AG10803 (cell line): Measurements from ENCODE around the gene ZNF182.
"Not testable (repeated sequence)": the region's sequence is repeated elsewhere in the genome, so short reads cannot be mapped to it uniquely, and the experiment has no call there.

Experiments used
- DNase-seq: peaks from one replicate; pipeline ENCODE4 v3.0.0; 2010; ENCODE audit warnings: low read depth
- H3K4me3 ChIP-seq: 2 replicates; pipeline ENCODE4 v1.5.1; 2011; ENCODE audit warnings: mild to moderate bottlenecking, low read length, control low read depth
- TF ChIP-seq, protein P1 (sequence below): conservative IDR thresholded peaks from 2 replicates; pipeline ENCODE4 v1.5.1; 2011; ENCODE audit warnings: mild to moderate bottlenecking, low read length, control low read depth, inconsistent platforms

ZNF182 gene

GRCh38 chrX:48028091-48028490, 24.3 kb upstream of the ZNF182 start:
- no peak overlapping the region for H3K4me3 ChIP-seq
- TF ChIP-seq, protein P1, sequence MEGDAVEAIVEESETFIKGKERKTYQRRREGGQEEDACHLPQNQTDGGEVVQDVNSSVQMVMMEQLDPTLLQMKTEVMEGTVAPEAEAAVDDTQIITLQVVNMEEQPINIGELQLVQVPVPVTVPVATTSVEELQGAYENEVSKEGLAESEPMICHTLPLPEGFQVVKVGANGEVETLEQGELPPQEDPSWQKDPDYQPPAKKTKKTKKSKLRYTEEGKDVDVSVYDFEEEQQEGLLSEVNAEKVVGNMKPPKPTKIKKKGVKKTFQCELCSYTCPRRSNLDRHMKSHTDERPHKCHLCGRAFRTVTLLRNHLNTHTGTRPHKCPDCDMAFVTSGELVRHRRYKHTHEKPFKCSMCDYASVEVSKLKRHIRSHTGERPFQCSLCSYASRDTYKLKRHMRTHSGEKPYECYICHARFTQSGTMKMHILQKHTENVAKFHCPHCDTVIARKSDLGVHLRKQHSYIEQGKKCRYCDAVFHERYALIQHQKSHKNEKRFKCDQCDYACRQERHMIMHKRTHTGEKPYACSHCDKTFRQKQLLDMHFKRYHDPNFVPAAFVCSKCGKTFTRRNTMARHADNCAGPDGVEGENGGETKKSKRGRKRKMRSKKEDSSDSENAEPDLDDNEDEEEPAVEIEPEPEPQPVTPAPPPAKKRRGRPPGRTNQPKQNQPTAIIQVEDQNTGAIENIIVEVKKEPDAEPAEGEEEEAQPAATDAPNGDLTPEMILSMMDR, result no peak
- no peak for DNase-seq

GRCh38 chrX:48027545-48027944, 23.8 kb upstream of the ZNF182 start:
- DNase-seq, H3K4me3 ChIP-seq: not testable (repeated sequence)

DNA sequence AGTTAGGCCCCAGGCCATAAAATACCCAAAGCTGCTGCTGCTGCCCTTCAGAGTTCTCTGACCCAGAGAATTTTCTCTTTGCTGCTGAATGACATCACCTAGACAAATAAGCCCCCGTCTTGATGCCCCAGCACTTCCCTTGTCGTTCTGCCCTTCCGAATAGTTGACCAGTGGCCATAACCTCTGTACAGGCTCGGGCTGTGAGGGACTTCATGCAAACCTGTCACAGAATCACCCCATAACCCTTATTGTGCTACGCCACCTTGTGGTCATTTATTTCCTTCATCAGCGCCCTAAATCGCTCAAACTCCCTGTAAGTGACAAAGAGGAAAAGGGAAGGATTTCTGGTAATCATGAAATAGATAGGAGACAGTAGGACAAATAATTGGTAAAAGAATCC, 21.8 kb upstream of the ZNF182 start:
- H3K4me3 ChIP-seq, result no peak overlapping the region
- peak; percentile 60 for DNase-seq
- TF ChIP-seq, protein P1, result peak; percentile 60

DNA sequence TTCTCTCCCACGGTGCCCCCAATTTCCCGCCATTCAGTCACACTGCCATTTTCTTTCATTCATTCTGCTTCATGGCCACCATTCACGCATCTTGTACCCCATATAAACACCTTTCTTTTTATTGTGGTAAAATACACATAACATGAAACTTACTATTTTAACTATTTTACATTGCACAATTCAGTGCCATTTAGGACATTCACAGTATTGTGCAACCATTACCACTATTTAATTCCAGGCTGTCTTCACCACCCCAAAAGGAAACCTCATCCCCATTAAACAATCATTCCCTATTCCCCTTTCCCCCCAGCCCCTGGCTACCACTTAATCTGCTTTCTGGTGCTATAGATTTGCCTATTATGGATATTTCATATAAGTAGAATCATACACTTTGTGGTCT, 18.9 kb upstream of the ZNF182 start:
- H3K4me3 ChIP-seq, result no peak overlapping the region
- TF ChIP-seq, protein P1, result no peak
- DNase-seq, result peak; percentile 20

DNA sequence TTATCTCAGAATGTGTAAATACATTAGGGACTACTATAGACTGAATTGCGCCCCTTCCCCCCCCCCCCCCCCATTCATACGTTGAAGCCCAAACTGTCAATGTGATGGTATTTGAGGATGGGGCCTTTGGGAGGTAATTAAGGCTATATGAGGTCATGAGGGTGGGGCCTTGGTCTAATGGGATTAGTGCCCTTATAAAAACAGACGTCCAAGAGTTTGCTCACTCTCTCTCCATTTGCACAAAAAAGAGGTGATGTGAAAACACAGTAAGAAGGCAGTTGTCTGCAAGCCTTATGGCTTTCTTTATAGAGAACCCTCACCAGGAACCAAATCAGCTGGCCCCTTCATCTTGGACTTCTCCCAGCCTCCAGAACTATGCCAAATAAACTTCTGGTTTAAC, 18.3 kb upstream of the ZNF182 start:
- TF ChIP-seq, protein P1, result no peak
- H3K4me3 ChIP-seq, result peak overlapping the region; percentile 74
- DNase-seq, result no peak

DNA sequence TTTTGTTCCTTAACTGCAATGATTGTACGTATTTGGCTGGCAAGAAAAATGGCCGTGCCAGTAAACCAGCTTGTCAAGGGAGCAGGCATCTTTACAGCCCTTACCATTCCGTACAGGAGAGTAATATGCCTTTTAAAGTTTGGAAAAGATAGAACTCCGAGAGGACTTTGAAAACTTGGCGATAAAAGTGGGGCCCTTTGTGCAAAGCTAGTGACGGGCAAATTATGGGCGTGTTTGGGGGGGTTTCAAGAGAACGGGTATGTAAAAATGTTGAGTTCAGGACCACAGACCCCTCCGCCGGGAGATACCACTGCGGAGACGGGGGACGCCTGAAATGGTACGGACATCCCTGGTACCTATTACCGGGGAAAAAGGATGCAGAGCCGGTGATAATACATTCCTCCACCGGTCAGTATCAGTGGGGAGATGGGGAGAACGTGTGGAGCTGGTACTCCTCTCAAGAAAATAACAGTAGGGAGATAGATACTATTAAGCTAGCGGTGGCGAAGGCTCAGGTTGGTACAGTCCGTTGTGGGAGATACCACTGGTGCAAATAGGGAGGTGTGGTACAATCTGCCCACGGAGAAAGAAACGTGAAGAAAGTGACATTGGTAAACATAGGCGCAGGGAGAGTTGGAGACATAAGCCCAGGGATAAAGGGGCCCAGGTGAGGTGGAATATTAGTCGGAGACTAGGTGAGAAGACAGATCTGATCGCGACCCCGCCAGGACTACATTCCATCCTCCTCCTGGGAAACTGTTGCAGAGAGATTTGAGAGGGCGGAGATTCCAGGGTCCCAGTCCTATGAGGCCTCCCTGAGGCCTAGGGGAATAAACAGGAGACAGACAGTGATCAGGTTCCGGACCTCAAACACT, 17.5 kb upstream of the ZNF182 start:
- TF ChIP-seq, protein P1, result peak; percentile 12; the same call in 1 of the 2 replicates
- H3K4me3 ChIP-seq, result peak overlapping the region; percentile 74
- peak; percentile 84 for DNase-seq

- not testable (repeated sequence) for H3K4me3 ChIP-seq, DNase-seq
Observed at GRCh38 chrX:48020472-48020871, 16.7 kb upstream of the ZNF182 start.

DNA sequence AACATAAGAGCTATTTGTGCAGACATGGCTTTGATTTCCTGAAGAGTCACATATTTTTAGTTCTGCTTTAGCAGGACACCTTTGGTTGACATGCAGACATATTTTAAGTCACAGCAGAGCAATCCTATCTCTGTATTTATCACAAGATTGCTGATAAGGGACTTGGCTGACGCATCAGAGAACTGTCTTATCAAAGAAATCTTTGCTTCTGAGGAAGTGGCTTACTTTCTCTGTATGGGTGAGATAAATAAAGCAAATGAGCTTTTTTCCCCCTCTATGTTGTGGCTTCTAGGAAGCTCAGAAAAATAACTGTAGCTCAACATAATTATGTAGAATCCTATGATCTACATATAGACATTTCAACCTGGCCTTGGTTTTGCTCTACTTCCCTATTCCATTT, 16.1 kb upstream of the ZNF182 start:
- not testable (repeated sequence) for H3K4me3 ChIP-seq, DNase-seq

GRCh38 chrX:48016583-48017310, 13.0 kb upstream of the ZNF182 start:
- H3K4me3 ChIP-seq, DNase-seq: not testable (repeated sequence)

DNA sequence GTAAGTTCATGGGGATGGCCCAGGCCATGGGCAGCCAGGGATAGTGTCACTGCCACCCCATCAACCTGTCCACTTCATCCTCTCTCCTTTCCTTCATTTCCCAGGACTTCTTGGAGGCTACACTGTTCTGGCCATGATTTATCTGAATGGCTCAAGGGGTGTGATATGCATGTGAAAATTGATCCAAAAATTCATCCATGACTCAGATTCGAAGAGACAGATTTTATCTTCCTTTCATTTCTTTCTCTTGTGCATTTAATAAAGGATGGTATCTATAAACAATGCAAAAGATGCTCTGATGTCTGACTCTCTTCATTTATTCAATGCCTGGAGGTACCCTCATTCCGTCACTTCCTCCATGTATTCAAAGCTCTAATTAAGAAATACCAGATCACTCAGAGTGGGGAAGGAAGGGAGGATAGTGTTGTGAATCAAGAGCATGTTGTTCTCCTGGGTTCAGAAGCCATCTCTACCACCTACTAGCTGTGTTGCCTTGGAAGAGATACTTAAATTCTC, 5.7 kb upstream of the ZNF182 start:
- H3K4me3 ChIP-seq, DNase-seq: not testable (repeated sequence)

DNA sequence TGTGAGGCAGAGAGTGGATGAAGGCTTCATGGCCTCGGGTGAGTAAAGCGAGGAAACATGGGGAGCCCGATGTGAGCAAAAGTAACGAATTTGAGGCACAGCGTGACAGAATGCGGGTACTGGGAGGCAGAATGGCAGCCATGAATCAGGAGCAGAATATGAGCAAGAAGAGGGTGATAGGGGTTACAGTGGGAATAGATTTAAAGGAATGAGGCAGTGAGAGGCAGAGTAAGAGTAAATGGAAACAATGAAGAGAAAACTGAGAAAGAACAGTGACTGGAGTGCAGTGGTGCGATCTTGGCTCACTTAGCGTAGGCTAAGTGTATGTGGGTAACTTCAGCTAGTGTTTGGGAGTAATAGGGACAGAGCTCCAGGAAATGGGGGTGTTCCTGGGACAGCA, 2.9 kb upstream of the ZNF182 start, which contains the start of gene SPACA5:
Gene SPACA5 (plus strand): TSS at position 301 of the 400 bp plus-strand sequence. CDS start 815 bp downstream, outside the sequence.
- DNase-seq, H3K4me3 ChIP-seq: not testable (repeated sequence)
